Measurements from ENCODE around the gene MPP4. TPM values are rescaled to one million over a fixed set of nuclear protein-coding genes. Genes with fewer than 3 reads are reported as not detected.

Gene MPP4
- total RNA-seq, 2 donors from 2014 or later, result 0.17 TPM; not detected in 1

Other genes starting within 250 kb of the MPP4 start
- gene TRAK2, start 247.2 kb downstream of the MPP4 start, total RNA-seq, result 10 to 100 TPM; 31.4 to 40.7 TPM
- 1 to 10 TPM; 6.9 to 8.3 TPM for gene STRADB, start 246.9 kb downstream of the MPP4 start, total RNA-seq
- gene TMEM237, start 55.1 kb downstream of the MPP4 start, total RNA-seq, result 1 to 10 TPM; 5.4 to 9.3 TPM
- gene ALS2, start 82.3 kb upstream of the MPP4 start, total RNA-seq, result 1 to 10 TPM; 6.6 to 6.7 TPM
- gene CDK15, start 107.9 kb upstream of the MPP4 start, total RNA-seq, result not detected

Data from T-helper 17 cell (primary cell).